Epithelial cell of proximal tubule (primary cell): ENCODE data around the gene PCARE. TPM values are rescaled to one million over a fixed set of nuclear protein-coding genes. Genes with fewer than 3 reads are reported as not detected.

Experiments used
- DNase-seq: peaks from one replicate; pipeline ENCODE4 v3.0.0-alpha.2; 2011; ENCODE audit warnings: low read depth
- H3K4me3 ChIP-seq: 2 replicates; pipeline ENCODE4 v1.5.1; 2011; ENCODE audit warnings: low read depth, mild to moderate bottlenecking, low read length
- total RNA-seq: library from RNA; depleted of rRNA; stranded (reverse); fragments of >200 nt; gene quantifications from 2 replicates; pipeline ENCODE4 v1.2.3, GENCODE V29; 2015
- TF ChIP-seq, protein P1 (sequence below): conservative IDR thresholded peaks from 2 replicates; pipeline ENCODE4 v1.5.1; 2012; ENCODE audit warnings: low read depth, mild to moderate bottlenecking, low read length

The PCARE gene
- total RNA-seq, 1 donor from 2014 or later: not detected

DNA sequence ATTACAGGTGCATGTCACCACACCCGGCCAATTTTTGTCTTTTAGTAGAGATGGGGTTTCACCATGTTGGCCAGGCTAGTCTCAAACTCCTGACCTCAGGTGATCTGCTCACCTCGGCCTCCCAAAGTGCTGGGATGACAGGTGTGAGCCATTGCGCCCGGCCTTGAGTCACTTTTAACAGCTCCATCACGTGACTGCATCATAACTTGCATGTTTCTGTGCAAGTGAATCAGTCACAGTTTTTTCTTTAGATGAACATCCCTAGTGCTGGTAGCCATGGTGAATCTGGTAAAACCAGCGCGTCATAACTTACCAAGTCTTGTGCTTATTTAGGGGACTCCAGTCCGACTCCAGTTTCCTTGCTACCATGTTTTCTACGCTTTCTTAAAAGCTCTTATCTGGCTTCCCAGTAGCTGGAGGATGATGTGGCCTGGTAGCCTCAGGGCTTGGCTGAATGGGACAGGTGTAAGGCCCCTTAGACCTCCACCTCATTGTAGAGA lies 33.1 kb downstream of the PCARE start:
- TF ChIP-seq, protein P1, sequence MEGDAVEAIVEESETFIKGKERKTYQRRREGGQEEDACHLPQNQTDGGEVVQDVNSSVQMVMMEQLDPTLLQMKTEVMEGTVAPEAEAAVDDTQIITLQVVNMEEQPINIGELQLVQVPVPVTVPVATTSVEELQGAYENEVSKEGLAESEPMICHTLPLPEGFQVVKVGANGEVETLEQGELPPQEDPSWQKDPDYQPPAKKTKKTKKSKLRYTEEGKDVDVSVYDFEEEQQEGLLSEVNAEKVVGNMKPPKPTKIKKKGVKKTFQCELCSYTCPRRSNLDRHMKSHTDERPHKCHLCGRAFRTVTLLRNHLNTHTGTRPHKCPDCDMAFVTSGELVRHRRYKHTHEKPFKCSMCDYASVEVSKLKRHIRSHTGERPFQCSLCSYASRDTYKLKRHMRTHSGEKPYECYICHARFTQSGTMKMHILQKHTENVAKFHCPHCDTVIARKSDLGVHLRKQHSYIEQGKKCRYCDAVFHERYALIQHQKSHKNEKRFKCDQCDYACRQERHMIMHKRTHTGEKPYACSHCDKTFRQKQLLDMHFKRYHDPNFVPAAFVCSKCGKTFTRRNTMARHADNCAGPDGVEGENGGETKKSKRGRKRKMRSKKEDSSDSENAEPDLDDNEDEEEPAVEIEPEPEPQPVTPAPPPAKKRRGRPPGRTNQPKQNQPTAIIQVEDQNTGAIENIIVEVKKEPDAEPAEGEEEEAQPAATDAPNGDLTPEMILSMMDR: no peak
- H3K4me3 ChIP-seq: no peak overlapping the region
- no peak for DNase-seq

DNA sequence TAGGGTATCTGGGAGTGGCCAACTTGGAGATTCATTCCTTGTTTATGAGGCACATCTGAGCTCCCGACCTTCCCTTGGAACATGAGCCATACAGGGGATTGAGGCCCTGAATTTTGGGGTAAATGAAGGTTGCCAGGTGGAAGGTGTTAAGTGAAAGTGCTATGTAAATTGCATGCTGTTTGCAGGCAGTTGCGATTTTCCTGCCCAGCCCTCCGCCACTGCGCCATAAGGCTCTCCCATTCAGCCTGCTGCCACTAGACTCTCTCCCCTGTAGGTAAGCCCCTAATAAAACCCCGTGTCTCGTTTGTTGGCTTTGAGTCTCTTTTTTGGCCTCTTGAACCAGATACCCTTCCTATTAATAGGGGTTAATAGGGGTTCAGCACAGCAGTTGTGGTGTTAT lies 33.8 kb downstream of the PCARE start:
- DNase-seq: no peak
- TF ChIP-seq, protein P1: no peak
- no peak overlapping the region for H3K4me3 ChIP-seq

DNA sequence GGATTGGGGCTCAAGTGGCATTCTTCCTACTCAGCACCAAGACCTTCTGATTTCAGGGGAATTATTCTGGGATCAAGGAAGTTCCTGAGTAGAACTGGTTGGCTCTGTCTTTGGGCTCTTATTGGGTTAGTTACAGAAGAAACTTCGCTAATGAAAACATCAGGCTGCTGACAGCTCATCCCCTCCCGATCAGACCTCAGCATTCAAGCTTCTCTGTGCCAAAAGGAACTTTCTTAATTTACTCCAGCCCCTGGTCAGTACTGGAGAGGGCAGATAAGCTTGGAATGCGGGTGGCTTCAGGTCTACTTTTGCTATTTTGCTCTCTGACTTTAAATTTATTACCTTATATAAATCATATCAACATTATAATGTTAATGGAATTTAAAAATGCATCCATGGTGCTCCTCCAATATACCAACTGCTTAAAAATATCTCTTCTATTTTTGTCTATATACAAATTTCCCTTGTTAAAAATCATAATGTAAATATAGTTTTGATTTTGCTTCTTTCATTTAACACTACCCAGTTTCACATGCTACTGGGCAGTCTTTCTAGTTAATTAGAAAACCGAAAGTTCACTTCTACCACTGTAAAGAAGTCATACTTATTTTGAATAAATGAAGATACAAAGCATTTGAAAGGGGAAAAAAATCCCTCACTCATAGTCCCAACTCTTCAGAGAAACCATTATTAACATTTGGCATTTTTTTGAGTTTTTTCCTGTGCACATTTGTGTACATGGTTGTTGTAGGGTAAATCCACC lies 34.4 kb downstream of the PCARE start:
- H3K4me3 ChIP-seq: no peak overlapping the region
- no peak for DNase-seq
- TF ChIP-seq, protein P1: no peak

DNA sequence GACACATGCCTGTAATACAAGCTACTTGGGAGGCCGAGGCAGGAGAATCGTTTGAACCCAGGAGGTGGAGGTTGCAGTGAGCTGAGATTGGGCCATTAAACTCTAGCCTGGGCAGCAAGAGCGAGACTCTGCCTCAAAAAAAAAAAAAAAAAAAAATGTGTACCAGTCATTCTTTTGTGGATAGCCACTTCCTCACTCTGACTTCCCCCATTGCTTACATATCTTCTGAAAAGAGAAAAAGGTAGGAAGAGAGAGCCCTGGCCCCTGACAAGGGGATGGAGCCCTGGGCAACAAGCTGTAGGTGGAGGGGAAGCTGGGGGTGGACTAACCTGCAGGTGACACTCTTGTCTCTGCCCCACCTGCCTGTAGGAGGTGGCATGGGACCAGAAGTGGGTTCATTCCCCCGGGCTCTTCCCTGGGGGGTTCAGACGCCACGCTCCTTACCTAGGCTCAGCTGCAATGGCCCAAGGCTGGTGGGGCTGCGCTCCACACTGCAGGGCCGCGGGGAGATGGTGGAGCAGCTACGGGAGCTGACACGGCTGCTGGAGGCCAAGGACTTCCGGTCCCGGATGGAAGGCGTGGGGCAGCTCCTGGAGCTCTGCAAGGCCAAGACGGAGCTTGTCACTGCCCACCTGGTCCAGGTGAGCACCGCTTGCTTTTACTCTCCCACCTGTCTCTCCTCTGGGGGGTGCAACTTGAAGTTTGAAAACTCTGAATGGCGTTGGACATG lies 39.1 kb downstream of the PCARE start:
- TF ChIP-seq, protein P1: no peak
- no peak overlapping the region for H3K4me3 ChIP-seq
- no peak for DNase-seq

DNA sequence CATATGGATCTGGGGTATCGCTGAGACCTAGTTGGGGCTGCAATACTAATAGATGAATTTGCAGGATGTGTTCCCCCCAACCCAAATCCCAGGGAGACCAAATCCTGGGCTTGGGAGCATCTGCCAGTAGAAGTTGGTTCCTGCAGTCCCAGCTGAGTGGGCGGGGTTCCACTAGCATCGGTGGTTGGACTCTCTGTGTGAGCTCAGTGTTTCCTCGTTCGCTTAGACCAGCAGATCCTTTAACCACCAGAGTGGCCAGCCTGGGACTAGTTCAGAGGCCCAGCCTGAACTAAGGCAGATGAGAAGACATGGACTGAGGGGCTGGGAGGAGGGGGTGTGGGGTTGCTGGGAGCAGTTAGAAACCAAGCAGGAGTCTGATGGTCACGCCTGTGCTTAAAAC lies 40.7 kb downstream of the PCARE start:
- TF ChIP-seq, protein P1: no peak
- no peak overlapping the region for H3K4me3 ChIP-seq
- no peak for DNase-seq

DNA sequence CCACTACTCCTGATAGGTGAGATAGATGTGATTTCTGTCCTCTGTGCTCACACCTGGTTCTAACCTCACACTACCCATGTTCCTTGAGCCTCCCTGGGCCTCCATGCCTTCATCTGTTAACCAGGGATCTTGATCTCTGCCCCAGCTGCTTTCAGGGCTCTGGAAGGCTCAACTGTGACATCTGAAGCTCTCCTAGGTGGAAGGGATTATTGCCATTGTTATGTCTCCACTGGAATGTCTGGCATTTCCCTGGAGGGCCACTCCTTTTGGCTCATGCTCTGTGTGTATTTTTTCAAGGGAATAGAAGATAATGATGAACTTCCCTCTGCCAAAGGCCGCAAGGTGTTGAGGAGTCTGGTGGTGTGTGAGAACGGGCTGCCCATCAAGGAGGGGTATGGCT lies 41.2 kb downstream of the PCARE start:
- peak; percentile 10 for DNase-seq
- TF ChIP-seq, protein P1: no peak
- no peak overlapping the region for H3K4me3 ChIP-seq
